ENCODE measurements around the gene IGFALS. TPM values are rescaled to one million over a fixed set of nuclear protein-coding genes. Genes with fewer than 3 reads are reported as not detected.

Gene IGFALS
- total and polyA plus RNA-seq, 2 of the 4 experiments (the other 2 are of a cell fraction): not detected

DNA sequence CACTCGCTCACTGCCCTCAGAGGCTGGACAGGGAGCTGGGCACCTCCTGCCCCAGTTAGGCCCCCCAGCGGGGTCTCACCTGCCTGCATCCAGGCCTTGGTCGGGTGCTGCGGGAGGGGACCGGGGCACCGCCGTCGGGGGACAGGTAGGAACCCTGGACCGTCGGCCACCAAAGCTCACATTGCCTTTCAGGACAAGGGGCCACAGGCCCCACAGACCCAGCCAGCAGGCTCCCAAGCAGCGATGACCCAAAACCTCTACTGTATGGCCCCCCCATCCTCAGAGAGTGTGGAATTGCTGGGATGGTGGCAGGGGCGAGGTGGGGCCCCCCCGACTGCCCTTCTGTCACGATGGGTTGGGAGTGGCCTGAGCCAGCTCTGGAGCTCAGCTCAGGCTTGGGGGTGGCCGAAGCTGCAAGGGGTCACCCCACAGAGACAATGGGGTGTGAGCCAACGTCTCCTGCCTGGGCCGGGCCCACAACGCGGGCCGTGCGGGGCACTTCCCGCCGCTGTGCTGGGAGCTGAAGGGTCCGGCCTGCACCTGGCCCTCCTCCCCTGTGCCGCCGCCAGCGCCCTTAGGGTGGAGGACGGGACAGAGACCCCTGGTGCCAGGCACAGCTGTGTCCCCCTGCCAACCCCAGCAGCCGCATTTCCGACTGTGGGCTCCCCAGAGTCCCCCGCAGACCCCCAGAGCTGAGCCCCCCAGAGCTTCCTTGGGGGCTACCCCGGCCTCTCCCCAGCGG is 498 bp downstream of the IGFALS start:
- Histone ChIP-seq H2AK5ac (ENCODE audit: low read depth, low read length) (no peak overlapping the region), H4K8ac (ENCODE audit: low read depth in 2 of 2, low read length in 2 of 2) (no peak overlapping the region), H2BK15ac (ENCODE audit: low read depth, low read length) (no peak overlapping the region), H3K9me1 (ENCODE audit: insufficient read depth, low read length) (0 out of 2 replicates have a peak, but pooled peaks cover 2% of the 10 kb centered on the region), H2AFZ (replicated peaks; ENCODE audit: low read length, poor library complexity) (no peak overlapping the region), H3K14ac (replicated peaks; ENCODE audit: low read depth, low read length) (no peak overlapping the region), H3K4me2 (ENCODE audit: low read depth, low read length) (no peak overlapping the region), H3K9me3 (ENCODE audit: control insufficient read depth, insufficient read depth, low read length) (peaks cover 5% of the 10 kb centered on the region; the same call in 1 of the 2 replicates), H3K9ac (ENCODE audit: low read depth, low read length) (no peak overlapping the region), H2BK20ac (ENCODE audit: low read depth, low read length) (no peak overlapping the region), H2AK9ac (replicated peaks; ENCODE audit: low read depth, low read length, poor library complexity) (no peak overlapping the region), H3K18ac (ENCODE audit: low read depth, low read length) (no peak overlapping the region), H3K4ac (ENCODE audit: low read depth, low read length) (no peak overlapping the region), H3K23ac (ENCODE audit: low read depth, low read length) (no peak overlapping the region), H4K5ac (ENCODE audit: low read depth, low read length) (no peak overlapping the region), H3K27me3 (ENCODE audit: control insufficient read depth, insufficient read depth, low read length) (no peaks in the 10 kb centered on the region), H4K20me1 (ENCODE audit: insufficient read depth, low read length) (peaks cover under 1% of the 10 kb centered on the region; the same call in 1 of the 2 replicates), H3K27ac (ENCODE audit: insufficient read depth, low read length) (no peak overlapping the region), H3K36me3 (ENCODE audit: control insufficient read depth, insufficient read depth, low read length) (peaks cover 24% of the 10 kb centered on the region), H4K91ac (ENCODE audit: insufficient read depth, low read depth, low read length) (no peak overlapping the region), H3K4me3 (ENCODE audit: insufficient read depth, low read depth, low read length) (no peak overlapping the region), H3K79me1 (ENCODE audit: low read depth in 1 of 2, low read length in 2 of 2) (no peaks in the 10 kb centered on the region), H2BK5ac (ENCODE audit: low read depth, low read length, poor library complexity, severe bottlenecking) (no peak overlapping the region), H3K4me1 (ENCODE audit: control insufficient read depth, insufficient read depth, low read length) (no peaks in the 10 kb centered on the region), H3K56ac (ENCODE audit: extremely low read depth, insufficient read depth, low read length) (no peak overlapping the region), H2BK120ac (ENCODE audit: low read depth, low read length) (no peak overlapping the region)
- DNase-seq (no peak), ATAC-seq (ENCODE audit: low read depth) (no peak)
- POLR2A ChIA-PET (ENCODE audit: unreplicated experiment): no interaction called here
- WGBS, 2 experiments (ENCODE audit: extremely low coverage in 2 of 2, insufficient read length in 1 of 2): 89% methylated on average over 10 of the region's 33 CpGs; no CpG with 5 or more reads in 1 of the 2 experiments
- no peak for TF ChIP-seq MXI1 (IDR thresholded peaks at IDR 0.05; ENCODE audit: borderline replicate concordance, low read depth, low read length)
- no peak for TF ChIP-seq POLR2A (IDR thresholded peaks at IDR 0.05; ENCODE audit: low read depth, low read length)
- TF ChIP-seq, protein P1, sequence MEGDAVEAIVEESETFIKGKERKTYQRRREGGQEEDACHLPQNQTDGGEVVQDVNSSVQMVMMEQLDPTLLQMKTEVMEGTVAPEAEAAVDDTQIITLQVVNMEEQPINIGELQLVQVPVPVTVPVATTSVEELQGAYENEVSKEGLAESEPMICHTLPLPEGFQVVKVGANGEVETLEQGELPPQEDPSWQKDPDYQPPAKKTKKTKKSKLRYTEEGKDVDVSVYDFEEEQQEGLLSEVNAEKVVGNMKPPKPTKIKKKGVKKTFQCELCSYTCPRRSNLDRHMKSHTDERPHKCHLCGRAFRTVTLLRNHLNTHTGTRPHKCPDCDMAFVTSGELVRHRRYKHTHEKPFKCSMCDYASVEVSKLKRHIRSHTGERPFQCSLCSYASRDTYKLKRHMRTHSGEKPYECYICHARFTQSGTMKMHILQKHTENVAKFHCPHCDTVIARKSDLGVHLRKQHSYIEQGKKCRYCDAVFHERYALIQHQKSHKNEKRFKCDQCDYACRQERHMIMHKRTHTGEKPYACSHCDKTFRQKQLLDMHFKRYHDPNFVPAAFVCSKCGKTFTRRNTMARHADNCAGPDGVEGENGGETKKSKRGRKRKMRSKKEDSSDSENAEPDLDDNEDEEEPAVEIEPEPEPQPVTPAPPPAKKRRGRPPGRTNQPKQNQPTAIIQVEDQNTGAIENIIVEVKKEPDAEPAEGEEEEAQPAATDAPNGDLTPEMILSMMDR (conservative IDR thresholded peaks at IDR 0.05; ENCODE audit: low read depth, low read length): no peak
- no peak for TF ChIP-seq SMC3 (IDR thresholded peaks at IDR 0.05; ENCODE audit: low read depth, low read length)
- TF ChIP-seq NFE2L2 (IDR thresholded peaks at IDR 0.05; ENCODE audit: low read depth, low read length): no peak
- no peak for TF ChIP-seq FOS (IDR thresholded peaks at IDR 0.05; ENCODE audit: low read depth, low read length)
- no peak for TF ChIP-seq MAFK (IDR thresholded peaks at IDR 0.05; ENCODE audit: low read depth, low read length)
- no peak for TF ChIP-seq RFX5 (IDR thresholded peaks at IDR 0.05; ENCODE audit: low read depth, low read length)
- TF ChIP-seq, protein P2, sequence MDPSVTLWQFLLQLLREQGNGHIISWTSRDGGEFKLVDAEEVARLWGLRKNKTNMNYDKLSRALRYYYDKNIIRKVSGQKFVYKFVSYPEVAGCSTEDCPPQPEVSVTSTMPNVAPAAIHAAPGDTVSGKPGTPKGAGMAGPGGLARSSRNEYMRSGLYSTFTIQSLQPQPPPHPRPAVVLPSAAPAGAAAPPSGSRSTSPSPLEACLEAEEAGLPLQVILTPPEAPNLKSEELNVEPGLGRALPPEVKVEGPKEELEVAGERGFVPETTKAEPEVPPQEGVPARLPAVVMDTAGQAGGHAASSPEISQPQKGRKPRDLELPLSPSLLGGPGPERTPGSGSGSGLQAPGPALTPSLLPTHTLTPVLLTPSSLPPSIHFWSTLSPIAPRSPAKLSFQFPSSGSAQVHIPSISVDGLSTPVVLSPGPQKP (IDR thresholded peaks at IDR 0.05; ENCODE audit: borderline replicate concordance, low read depth, low read length): no peak
- TF ChIP-seq CEBPB (IDR thresholded peaks at IDR 0.05; ENCODE audit: low read depth, low read length): no peak
- no peak for TF ChIP-seq MAZ (IDR thresholded peaks at IDR 0.05; ENCODE audit: borderline replicate concordance, low read depth, low read length)
- TF ChIP-seq, protein P3, sequence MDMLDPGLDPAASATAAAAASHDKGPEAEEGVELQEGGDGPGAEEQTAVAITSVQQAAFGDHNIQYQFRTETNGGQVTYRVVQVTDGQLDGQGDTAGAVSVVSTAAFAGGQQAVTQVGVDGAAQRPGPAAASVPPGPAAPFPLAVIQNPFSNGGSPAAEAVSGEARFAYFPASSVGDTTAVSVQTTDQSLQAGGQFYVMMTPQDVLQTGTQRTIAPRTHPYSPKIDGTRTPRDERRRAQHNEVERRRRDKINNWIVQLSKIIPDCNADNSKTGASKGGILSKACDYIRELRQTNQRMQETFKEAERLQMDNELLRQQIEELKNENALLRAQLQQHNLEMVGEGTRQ (IDR thresholded peaks at IDR 0.05; ENCODE audit: low read depth, low read length): no peak
- TF ChIP-seq BHLHE40 (IDR thresholded peaks at IDR 0.05; ENCODE audit: low read depth, low read length): no peak
- CTCF ChIA-PET: no interaction called here
- intact Hi-C loops (cut with micrococcal nuclease) (no loop called here), dilution Hi-C loops (cut with HindIII; ENCODE audit: low sequenced_read_pairs, unreplicated experiment) (no loop called here), in situ Hi-C loops (cut with MboI; ENCODE audit: low sequenced_read_pairs) (no loop called here)
- no TSS peak for BruUV-seq (replicated peaks)
